Breast epithelium (tissue), 4 donors: ENCODE results near the gene PVALEF. TPM values are rescaled to one million over a fixed set of nuclear protein-coding genes. Genes with fewer than 3 reads are reported as not detected.

ENCODE experiments used
- DNase-seq, 2 donors: peaks; one replicate each; pipeline ENCODE4 v3.0.0-alpha.2; 2019; ENCODE audit warnings: low spot score in 2 of 2
- H3K27ac ChIP-seq, 2 donors: fragments of 200-600 bp; sonication (generic) in 1 of 2; one replicate each; pipeline ENCODE4 v1.5.1; 2016 to 2019; ENCODE audit warnings: mild to moderate bottlenecking in 1 of 2
- H3K27me3 ChIP-seq, 2 donors: fragments of 200-600 bp; sonication (generic) in 1 of 2; one replicate each; pipeline versions ENCODE4 v1.5.1 to v1.6.0; 2017 to 2019; ENCODE audit warnings: control low read depth in 1 of 2, mild to moderate bottlenecking in 1 of 2
- H3K36me3 ChIP-seq: fragments of 200-600 bp; one replicate; pipeline ENCODE4 v1.5.1; 2019
- H3K4me1 ChIP-seq, 2 donors: fragments of 200-600 bp; sonication (generic); one replicate each; pipeline ENCODE4 v1.5.1; 2016 to 2019; ENCODE audit warnings: control low read depth in 1 of 2
- H3K4me3 ChIP-seq, 3 donors: fragments of 200-600 bp; sonication (generic); 1 replicate in 2 of 3; 2 replicates in 1 of 3; pipeline ENCODE4 v1.5.1; 2016 to 2019; ENCODE audit warnings: mild to moderate bottlenecking in 3 of 3, moderate library complexity in 2 of 3
- H3K9me3 ChIP-seq, 2 donors: fragments of 200-600 bp; sonication (generic) in 1 of 2; one replicate each; pipeline ENCODE4 v1.5.1; 2016 to 2019; ENCODE audit warnings: control low read depth in 1 of 2
- CTCF ChIP-seq, 3 donors: fragments of 450-650 bp; IDR thresholded peaks; one replicate each; pipeline ENCODE4 v1.5.1; 2016 to 2017; ENCODE audit warnings: antibody characterized with exemption in 3 of 3, mild to moderate bottlenecking in 3 of 3, moderate library complexity in 3 of 3
- POLR2A ChIP-seq: fragments of 450-650 bp; IDR thresholded peaks from one replicate; pipeline ENCODE4 v1.6.1; 2016; ENCODE audit warnings: antibody characterized with exemption, mild to moderate bottlenecking, moderate library complexity
- POLR2AphosphoS5 ChIP-seq, 3 donors: sonication (generic); formaldehyde crosslinking; IDR thresholded peaks; one replicate each; pipeline ENCODE4 v1.6.1; 2017; ENCODE audit warnings: antibody characterized with exemption in 3 of 3
- intact Hi-C: fragments of 100-400 bp; cut with DNase I; formaldehyde crosslinking; loops from one replicate; pipeline ENCODE4 v1.15.1; 2023; ENCODE audit warnings: low total_unique reads
- total RNA-seq, 3 donors: library from RNA; depleted of rRNA; stranded (reverse); fragments of >200 nt; gene quantifications; one replicate each; pipeline ENCODE4 v1.1.0, GENCODE V29; 2016

The PVALEF gene
- total RNA-seq, 3 donors from 2014 or later: not detected

- Histone ChIP-seq H3K27me3 (no peaks in the 10 kb centered on the region), H3K4me3 (no peak overlapping the region), H3K27ac (no peak overlapping the region), H3K36me3 (no peaks in the 10 kb centered on the region), H3K4me1 (peaks cover 8% of the 10 kb centered on the region in 2 donors), H3K9me3 (no peaks in the 10 kb centered on the region)
- DNase-seq: no peak
- intact Hi-C loops: no loop called here
- no peak for TF ChIP-seq POLR2A
- no peak for TF ChIP-seq POLR2AphosphoS5 (IDR thresholded peaks at IDR 0.05)
- TF ChIP-seq CTCF (IDR thresholded peaks at IDR 0.05): no peak
Measured at GRCh38 chr17:81218991-81219390, 53.7 kb downstream of the PVALEF start.

GRCh38 chr17:81219476-81220180, 54.3 kb downstream of the PVALEF start:
- DNase-seq: no peak
- Histone ChIP-seq H3K9me3 (no peaks in the 10 kb centered on the region), H3K27ac (no peak overlapping the region), H3K4me3 (no peak overlapping the region), H3K27me3 (no peaks in the 10 kb centered on the region), H3K4me1 (peaks cover 8% of the 10 kb centered on the region in 2 donors), H3K36me3 (no peaks in the 10 kb centered on the region)
- TF ChIP-seq POLR2AphosphoS5 (IDR thresholded peaks at IDR 0.05) (no peak), CTCF (IDR thresholded peaks at IDR 0.05) (no peak), POLR2A (no peak)
- intact Hi-C loops: no loop called here

- Histone ChIP-seq H3K9me3 (no peaks in the 10 kb centered on the region), H3K27me3 (no peaks in the 10 kb centered on the region), H3K36me3 (no peaks in the 10 kb centered on the region), H3K27ac (no peak overlapping the region), H3K4me3 (peak overlapping the region in 2 of 3 donors; percentile 84 to 98), H3K4me1 (peaks cover 8% of the 10 kb centered on the region in 2 donors)
- intact Hi-C loops: no loop called here
- DNase-seq: no peak
- TF ChIP-seq CTCF (IDR thresholded peaks at IDR 0.05): no peak
- no peak for TF ChIP-seq POLR2A
- no peak for TF ChIP-seq POLR2AphosphoS5 (IDR thresholded peaks at IDR 0.05)
Measured at GRCh38 chr17:81221371-81221841, 56.1 kb downstream of the PVALEF start.

- Histone ChIP-seq H3K9me3 (no peaks in the 10 kb centered on the region), H3K27me3 (no peaks in the 10 kb centered on the region), H3K36me3 (no peaks in the 10 kb centered on the region), H3K4me1 (peaks cover 8% of the 10 kb centered on the region in 2 donors), H3K4me3 (peak overlapping the region; percentile 76 to 98 (median 84)), H3K27ac (peak overlapping the region; percentile 33 to 58)
- TF ChIP-seq POLR2A: no peak
- no peak for TF ChIP-seq CTCF (IDR thresholded peaks at IDR 0.05)
- no peak for TF ChIP-seq POLR2AphosphoS5 (IDR thresholded peaks at IDR 0.05)
- intact Hi-C loops: no loop called here
- DNase-seq: no peak
Measured at GRCh38 chr17:81221842-81222619, 56.7 kb downstream of the PVALEF start.

GRCh38 chr17:81222620-81222905, 57.3 kb downstream of the PVALEF start:
- intact Hi-C loops: no loop called here
- no peaks in the 10 kb centered on the region for H3K27me3 ChIP-seq
- H3K27ac ChIP-seq: peak overlapping the region; percentile 33 to 58
- peak overlapping the region; percentile 76 to 98 (median 84) for H3K4me3 ChIP-seq
- H3K4me1 ChIP-seq: peaks cover 8% of the 10 kb centered on the region in 2 donors
- H3K9me3 ChIP-seq: no peaks in the 10 kb centered on the region
- no peak for TF ChIP-seq POLR2A
- no peak for TF ChIP-seq CTCF (IDR thresholded peaks at IDR 0.05)
- TF ChIP-seq POLR2AphosphoS5 (IDR thresholded peaks at IDR 0.05): peak in 1 of 3 donors; percentile 28
- H3K36me3 ChIP-seq: no peaks in the 10 kb centered on the region
- DNase-seq: no peak
